ENCODE data around the gene TK2.
"Not testable (repeated sequence)": the region's sequence is repeated elsewhere in the genome, so short reads cannot be mapped to it uniquely, and the experiment has no call there.

The TK2 gene

GRCh38 chr16:66480265-66481080 is 69.4 kb downstream of the TK2 start:
- DNase-seq = no peak

- DNase-seq = no peak
Measured at GRCh38 chr16:66479661-66480264, 70.2 kb downstream of the TK2 start.

- no peak for DNase-seq
Measured at GRCh38 chr16:66478733-66479511, 71.0 kb downstream of the TK2 start.

- DNase-seq = no peak
Measured at GRCh38 chr16:66477028-66477515, 72.8 kb downstream of the TK2 start.

- DNase-seq = no peak
Measured at GRCh38 chr16:66476328-66477027, 73.4 kb downstream of the TK2 start.

GRCh38 chr16:66475232-66475631 is 74.7 kb downstream of the TK2 start:
- DNase-seq = no peak

- DNase-seq = no peak
Measured at GRCh38 chr16:66474750-66475199, 75.1 kb downstream of the TK2 start.

- DNase-seq = no peak
Measured at GRCh38 chr16:66473654-66474519, 76.0 kb downstream of the TK2 start.

- no peak for DNase-seq
Measured at GRCh38 chr16:66473051-66473571, 76.8 kb downstream of the TK2 start.

GRCh38 chr16:66471716-66472393 is 78.1 kb downstream of the TK2 start:
- no peak for DNase-seq

GRCh38 chr16:66471264-66471663 is 78.7 kb downstream of the TK2 start:
- no peak for DNase-seq

GRCh38 chr16:66470556-66470955 is 79.4 kb downstream of the TK2 start:
- DNase-seq = no peak

- no peak for DNase-seq
Measured at GRCh38 chr16:66469947-66470546, 79.9 kb downstream of the TK2 start.

GRCh38 chr16:66469291-66469946 is 80.5 kb downstream of the TK2 start:
- no peak for DNase-seq

GRCh38 chr16:66468321-66468965 is 81.5 kb downstream of the TK2 start:
- DNase-seq = no peak

- no peak for DNase-seq
Measured at GRCh38 chr16:66467611-66468010, 82.3 kb downstream of the TK2 start.

GRCh38 chr16:66466636-66467035 is 83.3 kb downstream of the TK2 start:
- not testable (repeated sequence) for DNase-seq

GRCh38 chr16:66465946-66466345 is 84.0 kb downstream of the TK2 start:
- not testable (repeated sequence) for DNase-seq

GRCh38 chr16:66462912-66463311 is 87.0 kb downstream of the TK2 start:
- DNase-seq = no peak
